Tibial nerve (tissue), 4 donors: ENCODE measurements around the gene C4orf51. TPM values are rescaled to one million over a fixed set of nuclear protein-coding genes. Genes with fewer than 3 reads are reported as not detected.
"Not testable (repeated sequence)": the region's sequence is repeated elsewhere in the genome, so short reads cannot be mapped to it uniquely, and the experiment has no call there.

Experiments
- DNase-seq, 2 donors: peaks; one replicate each; pipeline ENCODE4 v3.0.0-alpha.2; 2019; ENCODE audit warnings: low spot score in 2 of 2
- H3K27ac ChIP-seq, 4 donors: fragments of 200-600 bp; sonication (generic) in 3 of 4; one replicate each; pipeline ENCODE4 v1.5.1; 2017 to 2019; ENCODE audit warnings: mild to moderate bottlenecking in 1 of 4
- H3K27me3 ChIP-seq, 2 donors: fragments of 200-600 bp; sonication (generic) in 1 of 2; one replicate each; pipeline versions ENCODE4 v1.5.1 to v1.6.0; 2017 to 2019
- H3K36me3 ChIP-seq, 3 donors: fragments of 200-600 bp; sonication (generic); one replicate each; pipeline ENCODE4 v1.5.1; 2018 to 2019
- H3K4me1 ChIP-seq, 4 donors: fragments of 200-600 bp; sonication (generic) in 3 of 4; one replicate each; pipeline ENCODE4 v1.5.1; 2017 to 2019
- H3K4me3 ChIP-seq, 4 donors: fragments of 200-600 bp; sonication (generic) in 3 of 4; one replicate each; pipeline ENCODE4 v1.5.1; 2017 to 2019; ENCODE audit warnings: mild to moderate bottlenecking in 1 of 4, moderate library complexity in 1 of 4
- H3K9me3 ChIP-seq, 4 donors: fragments of 200-600 bp; sonication (generic) in 3 of 4; one replicate each; pipeline ENCODE4 v1.5.1; 2017 to 2019
- EP300 ChIP-seq, 2 donors: sonication (generic); formaldehyde crosslinking; IDR thresholded peaks; one replicate each; pipeline ENCODE4 v1.6.1; 2017; ENCODE audit warnings: antibody characterized with exemption in 2 of 2, mild to moderate bottlenecking in 1 of 2
- POLR2A ChIP-seq, 2 donors: fragments of 450-650 bp; IDR thresholded peaks; one replicate each; pipeline ENCODE4 v1.6.1; 2017; ENCODE audit warnings: antibody characterized with exemption in 2 of 2, mild to moderate bottlenecking in 2 of 2, moderate library complexity in 2 of 2
- WGBS, 2 donors: methylation state at CpG; one replicate each; pipeline ENCODE4 v1.1.5; 2018; 5-methylcytosine and 5-hydroxymethylcytosine counted together
- total RNA-seq, 4 donors: library from RNA; depleted of rRNA; stranded (reverse); fragments of >200 nt; gene quantifications; one replicate each; pipeline ENCODE4 v1.1.0, GENCODE V29; 2016
- TF ChIP-seq, protein P1 (sequence below), 5 experiments: fragments of 200-600 bp in 3 of 5; fragments of 450-650 bp in 2 of 5; sonication (generic) in 3 of 5; IDR thresholded peaks; one replicate each; pipeline ENCODE4 v1.5.1; 2016 to 2019; ENCODE audit warnings: antibody characterized with exemption in 5 of 5, mild to moderate bottlenecking in 3 of 5, moderate library complexity in 2 of 5

C4orf51 gene
- total RNA-seq, 4 donors from 2014 or later, result not detected

DNA sequence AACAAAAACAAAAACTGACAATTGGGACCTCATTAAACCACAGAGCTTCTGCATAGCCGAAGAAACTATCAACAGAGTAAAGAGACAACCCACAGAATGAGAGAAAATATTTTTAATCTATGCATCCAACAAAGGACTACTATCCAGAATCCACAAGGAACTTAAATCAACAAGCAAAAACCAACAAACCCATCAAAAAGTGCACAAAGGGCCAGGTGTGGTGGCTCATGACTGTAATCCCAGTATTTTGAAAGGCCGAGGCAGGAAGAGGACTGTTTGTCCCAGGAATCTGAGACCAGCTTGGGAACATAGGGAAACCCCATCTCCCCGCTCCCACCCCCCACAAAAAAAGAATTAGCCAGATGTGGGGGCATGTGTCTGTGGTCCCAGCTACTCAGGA, 10.7 kb downstream of the C4orf51 start:
- Histone ChIP-seq H3K4me1 (no peaks in the 10 kb centered on the region), H3K36me3 (no peaks in the 10 kb centered on the region), H3K4me3 (no peak overlapping the region), H3K27me3 (no peaks in the 10 kb centered on the region), H3K9me3 (no peaks in the 10 kb centered on the region), H3K27ac (no peak overlapping the region)
- TF ChIP-seq POLR2A (IDR thresholded peaks at IDR 0.05) (no peak), EP300 (IDR thresholded peaks at IDR 0.05) (no peak)
- TF ChIP-seq, protein P1, sequence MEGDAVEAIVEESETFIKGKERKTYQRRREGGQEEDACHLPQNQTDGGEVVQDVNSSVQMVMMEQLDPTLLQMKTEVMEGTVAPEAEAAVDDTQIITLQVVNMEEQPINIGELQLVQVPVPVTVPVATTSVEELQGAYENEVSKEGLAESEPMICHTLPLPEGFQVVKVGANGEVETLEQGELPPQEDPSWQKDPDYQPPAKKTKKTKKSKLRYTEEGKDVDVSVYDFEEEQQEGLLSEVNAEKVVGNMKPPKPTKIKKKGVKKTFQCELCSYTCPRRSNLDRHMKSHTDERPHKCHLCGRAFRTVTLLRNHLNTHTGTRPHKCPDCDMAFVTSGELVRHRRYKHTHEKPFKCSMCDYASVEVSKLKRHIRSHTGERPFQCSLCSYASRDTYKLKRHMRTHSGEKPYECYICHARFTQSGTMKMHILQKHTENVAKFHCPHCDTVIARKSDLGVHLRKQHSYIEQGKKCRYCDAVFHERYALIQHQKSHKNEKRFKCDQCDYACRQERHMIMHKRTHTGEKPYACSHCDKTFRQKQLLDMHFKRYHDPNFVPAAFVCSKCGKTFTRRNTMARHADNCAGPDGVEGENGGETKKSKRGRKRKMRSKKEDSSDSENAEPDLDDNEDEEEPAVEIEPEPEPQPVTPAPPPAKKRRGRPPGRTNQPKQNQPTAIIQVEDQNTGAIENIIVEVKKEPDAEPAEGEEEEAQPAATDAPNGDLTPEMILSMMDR (IDR thresholded peaks at IDR 0.05), result no peak
- 63% methylated on average over 3 of the region's 3 CpGs for WGBS, 2 donors
- DNase-seq, result no peak

DNA sequence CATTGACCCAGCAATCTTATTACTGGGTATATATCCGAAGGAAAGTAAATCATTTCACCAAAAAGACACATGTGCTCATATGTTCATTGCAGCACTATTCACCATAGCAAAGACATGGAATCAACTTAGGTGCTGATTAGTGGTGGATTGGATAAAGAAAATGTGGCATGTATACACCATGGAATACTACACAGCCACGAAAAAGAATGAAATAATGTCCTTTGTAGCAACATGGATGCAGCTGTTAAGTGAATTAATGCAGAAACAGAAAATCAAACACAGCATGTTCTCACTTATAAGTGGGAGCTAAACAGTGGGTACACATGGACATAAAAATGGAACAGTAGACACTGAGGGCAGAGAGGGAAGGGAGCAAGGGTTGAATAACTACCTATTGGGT, 11.5 kb downstream of the C4orf51 start:
- H3K27me3 ChIP-seq, H3K4me1 ChIP-seq, H3K36me3 ChIP-seq, H3K4me3 ChIP-seq, H3K27ac ChIP-seq, H3K9me3 ChIP-seq, DNase-seq: not testable (repeated sequence)
- 85 to 87% methylated on average over 2 of the region's 2 CpGs for WGBS, 2 donors

DNA sequence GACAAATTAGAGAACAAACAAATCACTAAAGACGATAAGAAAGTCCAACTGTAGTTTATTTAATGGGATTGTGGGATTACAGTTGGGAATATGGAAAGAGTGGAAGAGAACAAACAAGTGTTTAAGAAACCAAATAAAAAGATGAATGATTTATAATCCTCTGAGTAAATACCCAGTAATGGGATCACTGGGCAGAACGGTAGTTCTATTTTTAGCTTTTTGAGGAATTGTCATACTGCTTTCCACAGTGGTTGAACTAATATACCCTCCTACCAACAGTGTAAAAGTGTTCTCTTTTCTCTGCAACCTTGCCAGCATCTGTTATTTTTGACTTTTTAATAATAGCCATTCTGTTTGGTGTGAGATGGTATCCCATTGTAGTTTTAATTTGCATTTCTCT, 15.0 kb downstream of the C4orf51 start:
- H3K36me3 ChIP-seq, result no peaks in the 10 kb centered on the region
- no peak overlapping the region for H3K27ac ChIP-seq
- no peaks in the 10 kb centered on the region for H3K9me3 ChIP-seq
- TF ChIP-seq EP300 (IDR thresholded peaks at IDR 0.05) (no peak), POLR2A (IDR thresholded peaks at IDR 0.05) (no peak)
- TF ChIP-seq, protein P1 (IDR thresholded peaks at IDR 0.05), result no peak
- WGBS, 2 donors, result 31 to 40% methylated on average over 2 of the region's 2 CpGs
- H3K4me3 ChIP-seq, result no peak overlapping the region
- DNase-seq, result no peak
- no peaks in the 10 kb centered on the region for H3K4me1 ChIP-seq
- no peaks in the 10 kb centered on the region for H3K27me3 ChIP-seq

DNA sequence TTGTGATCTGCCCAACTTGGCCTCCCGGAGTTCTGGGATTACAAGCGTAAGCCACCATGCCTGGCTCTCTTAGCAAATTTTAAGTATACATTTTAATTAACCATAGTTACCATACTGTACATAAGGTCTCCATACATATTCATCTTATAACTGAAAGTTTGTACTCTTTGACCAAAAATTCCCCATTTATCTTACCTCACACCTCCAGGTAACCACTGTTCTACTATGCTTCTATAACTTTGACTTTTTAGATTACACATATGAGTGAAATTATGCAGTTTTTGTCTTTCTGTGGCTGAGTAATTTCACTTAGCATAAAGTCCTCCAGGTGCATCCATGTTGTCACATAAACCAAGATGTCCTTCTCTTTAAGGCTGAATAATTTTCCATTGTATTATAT, 17.4 kb downstream of the C4orf51 start:
- Histone ChIP-seq H3K27ac (no peak overlapping the region), H3K4me1 (no peaks in the 10 kb centered on the region), H3K27me3 (no peaks in the 10 kb centered on the region), H3K4me3 (no peak overlapping the region), H3K36me3 (no peaks in the 10 kb centered on the region), H3K9me3 (no peaks in the 10 kb centered on the region)
- no peak for DNase-seq
- WGBS, 2 donors, result 93 to 96% methylated on average over 2 of the region's 2 CpGs
- TF ChIP-seq POLR2A (IDR thresholded peaks at IDR 0.05), result no peak
- no peak for TF ChIP-seq EP300 (IDR thresholded peaks at IDR 0.05)
- TF ChIP-seq, protein P1 (IDR thresholded peaks at IDR 0.05), result no peak

DNA sequence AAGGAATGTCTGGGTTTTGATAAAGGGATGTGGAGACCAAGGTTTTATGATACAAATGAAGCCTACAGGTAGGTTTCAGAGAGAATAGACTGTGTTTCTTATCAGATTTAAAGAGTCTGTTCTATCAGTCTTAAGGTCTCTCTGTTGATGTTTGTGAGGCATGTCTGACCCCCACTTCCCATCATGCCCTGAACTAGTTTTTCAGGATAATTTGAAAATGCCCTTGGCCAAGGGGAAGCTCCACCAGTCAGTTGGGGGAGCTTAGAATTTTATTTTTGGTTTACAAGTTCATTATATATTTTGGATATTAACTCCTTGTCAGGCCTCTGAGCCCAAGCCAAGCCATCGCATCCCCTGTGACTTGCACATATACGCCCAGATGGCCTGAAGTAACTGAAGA, 18.6 kb downstream of the C4orf51 start:
- no peak overlapping the region for H3K4me3 ChIP-seq
- no peaks in the 10 kb centered on the region for H3K4me1 ChIP-seq
- TF ChIP-seq EP300 (IDR thresholded peaks at IDR 0.05) (no peak), POLR2A (IDR thresholded peaks at IDR 0.05) (no peak)
- TF ChIP-seq, protein P1 (IDR thresholded peaks at IDR 0.05), result no peak
- no peaks in the 10 kb centered on the region for H3K27me3 ChIP-seq
- WGBS, 2 donors, result 85 to 100% methylated on average over 2 of the region's 2 CpGs
- H3K36me3 ChIP-seq, result no peaks in the 10 kb centered on the region
- no peak for DNase-seq
- H3K27ac ChIP-seq, result no peak overlapping the region
- no peaks in the 10 kb centered on the region for H3K9me3 ChIP-seq

DNA sequence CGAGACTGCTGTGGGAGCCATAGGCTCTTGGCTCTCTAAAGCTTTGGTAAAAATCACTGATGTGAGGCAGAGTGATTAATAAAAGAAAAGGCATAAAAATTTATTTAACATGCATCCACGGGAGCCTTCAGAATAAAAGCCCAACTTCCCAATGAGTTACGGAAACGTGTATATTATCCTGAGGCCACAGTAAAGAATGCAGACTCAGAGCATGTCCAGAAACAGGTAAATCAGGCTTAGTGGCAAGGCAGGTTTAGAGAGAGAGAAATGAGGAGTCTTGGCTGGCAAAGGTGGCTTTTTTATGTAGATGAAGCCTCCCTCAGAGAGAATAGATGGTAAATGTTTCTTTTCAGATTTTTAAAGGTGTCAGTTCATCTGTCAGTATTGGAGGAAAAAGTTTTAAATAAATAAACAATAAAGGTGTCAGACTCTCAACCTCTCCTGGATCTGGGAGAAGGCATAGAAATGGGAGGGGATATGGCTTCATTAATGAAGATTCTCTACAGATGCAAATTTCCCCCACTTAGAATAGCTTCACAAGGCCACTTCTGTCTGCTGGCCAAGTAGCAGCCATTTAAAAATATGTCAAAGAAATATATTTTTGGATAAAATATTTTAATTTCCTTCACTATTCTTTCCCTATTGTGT, 24.0 kb downstream of the C4orf51 start:
- no peak overlapping the region for H3K4me3 ChIP-seq
- H3K36me3 ChIP-seq, result no peaks in the 10 kb centered on the region
- TF ChIP-seq, protein P1 (IDR thresholded peaks at IDR 0.05), result no peak
- TF ChIP-seq POLR2A (IDR thresholded peaks at IDR 0.05) (no peak), EP300 (IDR thresholded peaks at IDR 0.05) (no peak)
- WGBS, 2 donors, result 55 to 64% methylated on average over 4 of the region's 4 CpGs
- DNase-seq, result no peak
- no peak overlapping the region for H3K27ac ChIP-seq
- H3K4me1 ChIP-seq, result no peaks in the 10 kb centered on the region
- no peaks in the 10 kb centered on the region for H3K9me3 ChIP-seq
- no peaks in the 10 kb centered on the region for H3K27me3 ChIP-seq
